Suppressor macrophage (primary cell): ENCODE data around the gene ZFYVE28.

Experiments
- DNase-seq, 4 experiments: peaks; one replicate each; pipeline ENCODE4 v3.0.0-alpha.2; 2020 to 2022

The ZFYVE28 gene

DNA sequence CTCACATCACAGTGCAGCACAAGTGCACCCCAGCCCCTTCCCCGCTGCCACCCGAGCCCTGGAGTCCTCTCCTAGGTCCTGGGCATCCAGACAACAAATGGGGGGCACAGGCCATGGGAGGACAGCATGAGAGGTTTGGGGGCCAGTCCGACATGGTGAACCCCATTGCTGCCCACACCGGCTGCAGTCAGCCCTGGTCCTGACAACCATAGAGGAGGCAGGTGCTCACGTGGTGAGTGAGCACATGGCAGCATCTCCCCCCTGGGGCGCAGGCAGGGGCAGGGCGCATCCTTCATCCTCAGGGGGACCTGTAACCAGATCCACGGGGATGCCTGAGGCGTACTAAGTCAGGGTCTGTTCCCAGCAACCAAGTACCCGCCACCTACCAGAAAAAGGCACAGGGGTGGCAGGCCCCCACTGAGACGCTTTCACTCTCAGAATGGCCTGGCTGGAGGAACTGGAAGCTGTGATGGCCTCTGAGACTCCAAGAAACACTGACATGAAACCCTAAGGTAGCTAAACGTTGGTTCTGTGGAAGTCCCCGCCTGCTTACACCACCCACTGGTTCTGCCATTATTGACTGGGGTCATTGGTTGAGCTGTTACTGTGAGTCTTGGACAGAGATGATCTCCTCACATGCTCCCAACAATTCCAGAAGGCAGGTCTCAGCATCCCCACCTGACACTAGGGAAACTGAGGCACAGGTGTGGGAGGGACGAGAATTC, 6.5 kb downstream of the ZFYVE28 start:
- DNase-seq = peak; percentile 18 to 36 (median 25)

DNA sequence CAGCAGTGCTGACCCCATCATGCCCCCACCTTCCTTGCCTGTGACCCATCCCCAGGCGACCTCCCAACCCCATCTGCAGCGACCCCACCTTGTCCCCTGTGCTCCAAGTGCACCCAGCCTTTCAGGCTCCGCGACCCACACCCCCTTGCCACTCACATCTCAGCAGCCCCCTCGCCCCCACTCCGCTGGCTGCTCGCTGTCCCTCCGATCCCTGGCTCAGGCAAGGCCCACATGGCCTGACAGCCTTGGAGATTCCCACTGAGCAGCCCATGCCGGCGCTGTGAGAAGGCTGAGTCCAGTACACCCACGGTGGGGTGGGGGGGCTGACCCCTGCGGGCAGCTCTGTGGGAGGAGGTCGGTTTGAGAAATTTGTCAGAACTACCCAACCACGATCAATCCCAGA, 9.1 kb downstream of the ZFYVE28 start:
- no peak for DNase-seq

DNA sequence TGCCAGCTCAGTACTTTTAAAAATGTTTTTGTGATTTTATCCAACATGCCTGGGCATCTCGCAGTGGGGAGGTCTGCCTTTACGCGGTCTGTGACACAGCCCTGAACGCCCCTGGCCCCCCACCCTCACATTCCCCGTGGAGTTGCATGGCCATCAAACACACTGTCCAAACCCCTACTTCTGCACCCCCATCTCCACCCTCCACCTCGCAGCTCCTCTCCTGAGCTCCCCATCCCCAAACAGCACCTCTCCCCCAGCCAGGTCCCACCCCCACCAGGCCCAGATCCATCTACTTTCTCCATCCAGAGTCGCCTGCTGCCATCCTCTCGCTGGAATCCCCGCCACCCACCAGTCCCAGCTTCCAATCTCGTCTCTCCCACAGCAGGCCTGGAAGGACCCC, 9.5 kb downstream of the ZFYVE28 start:
- DNase-seq = no peak

GRCh38 chr4:2408401-2408958, 10.0 kb downstream of the ZFYVE28 start:
- DNase-seq = no peak

- DNase-seq = no peak
These were observed 10.5 kb downstream of the ZFYVE28 start for GRCh38 chr4:2407991-2408342.

- DNase-seq = no peak
These were observed 11.5 kb downstream of the ZFYVE28 start for GRCh38 chr4:2406920-2407319.

DNA sequence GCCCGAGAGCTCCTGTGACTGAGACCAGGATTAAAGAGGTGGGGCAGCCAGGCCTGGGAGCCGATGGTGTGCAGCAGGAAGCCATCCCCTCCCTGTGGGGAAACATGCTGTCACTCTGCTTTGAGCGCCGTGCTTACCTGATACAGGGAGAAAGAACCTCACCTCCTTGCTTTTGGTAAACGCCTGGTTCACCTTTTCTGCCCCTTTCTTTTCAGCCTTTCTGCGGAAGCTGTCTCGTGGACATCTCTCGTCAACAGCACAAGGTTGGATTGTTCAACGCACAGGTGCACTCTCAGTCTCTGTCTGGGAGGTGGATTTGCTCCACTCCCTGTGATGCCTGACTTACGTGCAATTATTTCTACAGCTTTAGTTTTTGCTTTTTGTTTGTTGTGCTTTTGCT, 12.0 kb downstream of the ZFYVE28 start:
- no peak for DNase-seq

DNA sequence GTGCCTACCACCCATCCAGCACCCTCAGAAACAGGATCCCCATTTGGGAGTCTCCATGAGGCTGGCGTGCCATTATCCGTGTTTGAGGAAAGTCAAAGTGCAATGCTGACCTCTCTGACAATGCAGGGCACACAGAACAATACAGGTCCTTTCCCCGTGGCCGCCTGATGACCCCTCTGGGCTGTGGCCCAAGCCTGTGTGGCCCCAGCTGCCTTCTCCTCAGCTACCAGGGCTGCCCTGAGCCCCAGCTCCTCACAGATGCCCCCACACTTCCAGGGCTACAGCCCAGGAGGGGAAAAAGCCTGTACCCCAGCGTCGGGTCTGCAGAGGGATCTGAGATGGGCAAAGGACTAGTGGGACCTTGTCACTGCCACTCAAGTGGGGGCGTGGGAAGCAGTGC, 15.5 kb downstream of the ZFYVE28 start:
- no peak for DNase-seq

DNA sequence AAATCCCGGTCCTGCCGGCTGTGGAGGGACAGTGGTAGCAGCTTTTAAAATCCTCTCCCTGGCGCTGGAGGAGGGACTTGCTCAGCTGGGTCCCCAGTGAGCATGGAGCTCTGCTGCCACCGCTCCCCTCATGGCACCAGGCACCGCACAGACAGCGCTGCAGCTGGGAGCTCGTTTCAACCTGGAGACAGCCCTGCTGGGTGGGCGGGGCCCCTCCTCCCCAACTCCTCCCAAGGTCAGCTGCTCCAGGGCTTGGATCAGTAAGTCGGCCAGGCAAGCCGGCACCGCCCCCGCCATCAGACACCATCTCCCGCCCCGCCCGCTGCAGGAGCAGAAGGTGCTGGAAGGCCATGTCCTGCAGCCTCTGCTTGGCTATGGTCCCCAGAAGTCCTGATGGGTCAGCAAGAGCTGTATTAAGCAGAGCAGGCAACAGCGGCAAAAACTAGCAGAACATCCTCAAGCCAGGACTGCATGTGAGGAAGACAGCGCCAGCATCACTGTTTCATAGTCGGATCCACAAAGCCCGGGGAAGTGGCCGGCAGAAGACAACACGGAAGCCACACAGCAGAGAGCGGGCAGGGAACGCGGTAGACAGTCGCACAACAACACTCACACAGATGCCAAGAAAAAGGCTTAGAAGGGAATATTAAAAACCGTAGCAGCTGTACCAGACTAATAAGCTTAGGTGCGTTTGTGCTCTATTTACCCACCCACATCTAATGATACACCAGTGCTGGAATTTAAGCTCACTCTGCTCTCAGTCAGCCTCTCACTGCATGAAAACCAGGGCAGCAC, 16.2 kb downstream of the ZFYVE28 start:
- peak; percentile 62 to 88 (median 72) for DNase-seq

DNA sequence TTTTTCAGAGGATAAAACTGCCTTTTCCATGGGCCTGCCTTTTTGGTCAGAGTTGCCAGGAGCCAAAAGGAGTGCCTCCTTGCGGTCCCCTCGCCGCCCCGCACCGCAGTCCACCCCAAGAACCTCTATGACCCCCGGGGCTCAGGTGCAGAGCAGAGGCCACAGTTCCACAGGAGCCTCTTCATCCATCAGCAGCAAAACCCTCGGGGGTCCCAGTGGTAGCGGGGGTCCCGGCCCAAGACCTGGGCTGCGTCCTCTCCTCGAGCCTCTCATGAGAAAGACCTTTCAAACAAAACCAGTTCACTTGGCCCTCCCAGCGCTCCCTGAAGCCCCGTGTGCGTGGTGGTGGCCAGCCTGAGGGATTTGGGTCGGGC, 16.8 kb downstream of the ZFYVE28 start:
- no peak for DNase-seq

DNA sequence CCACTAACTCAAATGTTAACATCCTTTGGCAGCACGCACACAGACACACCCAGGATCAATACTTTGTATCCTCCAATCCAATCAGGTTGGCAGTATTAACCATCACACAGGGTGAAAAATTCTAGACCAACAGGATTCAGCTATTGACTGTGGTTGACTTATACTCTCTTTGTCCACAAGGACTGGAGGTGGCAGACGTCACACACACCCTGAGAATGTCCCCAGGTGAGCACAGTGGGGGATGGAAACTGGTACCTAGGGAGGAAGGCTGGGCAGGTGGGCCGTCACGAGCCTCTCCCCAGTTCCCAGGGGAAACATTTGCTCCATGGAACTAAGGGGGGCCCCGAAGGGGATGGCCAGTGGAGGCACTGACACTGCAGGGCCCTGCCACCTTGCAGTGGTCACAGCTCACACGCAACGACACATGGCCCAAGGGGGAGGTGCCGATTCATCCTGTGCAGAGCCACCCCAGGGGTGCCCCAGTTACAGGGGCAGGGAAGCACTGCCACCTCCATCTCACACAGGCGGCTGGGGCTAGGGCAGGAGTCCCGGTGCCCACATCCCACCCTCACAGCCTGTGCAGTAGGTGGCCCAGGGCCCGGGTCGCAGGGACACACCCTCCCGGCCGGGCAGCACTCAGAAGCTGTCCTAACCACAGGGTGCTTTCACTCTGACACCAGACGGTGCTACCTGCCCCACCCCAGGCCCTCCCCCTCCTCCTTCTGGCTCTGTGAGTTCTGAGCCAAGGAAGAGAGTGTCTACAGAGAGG, 17.4 kb downstream of the ZFYVE28 start:
- DNase-seq = no peak

DNA sequence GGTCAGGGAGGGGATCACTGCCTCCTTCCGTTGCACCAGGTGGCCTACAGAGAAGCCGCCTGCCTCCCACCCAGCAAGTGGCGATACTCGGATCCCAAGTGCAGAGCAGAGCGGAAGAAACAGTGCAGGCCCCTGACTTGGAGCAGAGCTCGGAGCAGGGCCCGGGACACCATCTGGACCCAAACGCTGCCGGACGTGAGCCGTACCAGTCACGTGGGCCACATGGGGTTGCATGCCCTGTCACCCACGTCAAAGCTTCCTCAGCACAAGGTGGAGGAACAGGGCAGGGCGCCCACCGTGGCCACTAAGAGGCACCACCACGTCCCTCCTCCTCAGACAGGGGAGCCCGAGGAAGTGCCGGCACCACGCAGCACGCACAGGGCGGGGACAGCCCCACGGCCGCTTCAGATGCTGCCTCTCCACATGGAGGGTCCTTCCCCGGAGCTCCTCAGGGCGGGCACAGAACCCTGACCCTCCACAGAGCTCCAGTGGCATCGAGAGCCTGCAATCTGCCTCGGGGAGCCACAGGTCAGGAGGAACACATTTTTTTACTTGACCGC, 18.7 kb downstream of the ZFYVE28 start:
- DNase-seq = no peak

- DNase-seq = no peak
These were observed 19.2 kb downstream of the ZFYVE28 start for GRCh38 chr4:2399216-2399615.

- no peak for DNase-seq
These were observed 20.7 kb downstream of the ZFYVE28 start for GRCh38 chr4:2397596-2398379.

- no peak for DNase-seq
These were observed 21.6 kb downstream of the ZFYVE28 start for GRCh38 chr4:2396781-2397368.

- DNase-seq = no peak
These were observed 22.9 kb downstream of the ZFYVE28 start for GRCh38 chr4:2395584-2395983.

DNA sequence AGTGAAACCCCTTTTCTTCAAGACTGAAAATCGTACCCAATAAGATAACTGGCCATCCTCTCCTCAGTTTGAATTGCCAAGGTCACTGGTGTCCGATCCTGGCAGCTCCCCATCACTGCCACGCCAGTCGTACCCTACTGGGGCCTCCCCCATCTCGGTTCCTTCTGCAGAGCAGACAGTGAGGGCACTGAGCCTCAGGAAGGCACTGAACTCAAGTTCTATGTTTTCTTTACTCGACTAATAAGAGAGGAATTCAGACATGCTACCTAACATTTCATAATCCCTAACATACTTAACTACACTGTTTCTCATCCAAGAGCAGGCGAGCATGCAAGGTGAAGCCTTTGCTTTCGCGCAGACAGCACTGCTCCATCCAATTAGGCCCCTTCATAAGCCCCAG, 23.4 kb downstream of the ZFYVE28 start:
- DNase-seq = no peak

- DNase-seq = no peak
These were observed 23.9 kb downstream of the ZFYVE28 start for GRCh38 chr4:2394528-2394927.

GRCh38 chr4:2393353-2394270, 24.8 kb downstream of the ZFYVE28 start:
- peak in 1 of 4 experiments; percentile 21 for DNase-seq

DNA sequence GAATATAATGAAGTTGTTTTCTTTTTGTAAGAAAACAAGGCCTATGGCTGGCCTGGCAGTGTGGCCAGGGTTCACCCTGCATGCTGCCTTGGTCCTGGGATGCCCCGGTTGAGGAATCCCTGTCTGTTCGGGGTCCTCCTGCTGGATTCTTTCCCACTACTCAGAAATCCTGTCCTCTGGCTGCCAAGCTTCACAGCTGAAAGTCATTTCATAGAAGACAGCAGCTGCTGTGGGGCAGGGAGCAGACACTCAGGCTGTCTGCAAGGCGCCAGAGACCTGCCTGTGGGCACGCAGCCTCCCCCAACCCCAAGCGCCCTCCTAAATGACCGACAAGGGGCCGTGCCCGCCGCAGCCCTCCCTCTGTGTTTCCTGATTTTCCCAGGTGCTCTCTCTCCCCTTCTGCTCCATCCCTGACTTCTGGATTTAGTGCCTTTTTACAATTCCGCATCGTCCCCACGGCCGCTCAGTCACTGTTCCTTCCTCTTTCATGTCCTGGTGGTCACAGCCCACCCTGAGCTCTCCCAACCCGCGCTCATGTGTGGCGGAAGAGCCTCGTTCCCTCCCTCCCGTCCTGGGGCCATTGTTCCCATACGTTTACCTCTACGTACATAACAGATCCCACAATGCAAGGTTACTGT, 27.5 kb downstream of the ZFYVE28 start:
- DNase-seq = peak; percentile 24 to 55 (median 38)
